GM21528 (cell line): ENCODE results near the gene MOXD1.

ENCODE experiments used
- ATAC-seq: cut with Tn5 transposase; IDR thresholded peaks from one replicate; pipeline ENCODE4 v1.9.1; 2021; ENCODE audit warnings: mild to moderate bottlenecking, moderate library complexity; ENCODE audit not compliant: unreplicated experiment, low FRiP score

Gene MOXD1

GRCh38 chr6:132400883-132401617, at the start of gene MOXD1:
MOXD1 (minus strand) TSS chr6:132401475; CDS start chr6:132401426, 49 bp downstream.
- peak; percentile 66 for ATAC-seq

- ATAC-seq = no peak
Observed at GRCh38 chr6:132446855-132447241, 45.6 kb upstream of the MOXD1 start.

- no peak for ATAC-seq
Observed at GRCh38 chr6:132446141-132446854, 45.0 kb upstream of the MOXD1 start.

- ATAC-seq = no peak
Observed at GRCh38 chr6:132445201-132445951, 44.1 kb upstream of the MOXD1 start.

- ATAC-seq = no peak
Observed at GRCh38 chr6:132443206-132443605, 41.9 kb upstream of the MOXD1 start.

GRCh38 chr6:132430110-132430509, 28.8 kb upstream of the MOXD1 start:
- ATAC-seq = no peak

- ATAC-seq = no peak
Observed at GRCh38 chr6:132425176-132425575, 23.9 kb upstream of the MOXD1 start.

GRCh38 chr6:132423839-132424238, 22.6 kb upstream of the MOXD1 start:
- ATAC-seq = no peak

GRCh38 chr6:132418235-132418965, 17.1 kb upstream of the MOXD1 start:
- no peak for ATAC-seq

GRCh38 chr6:132414761-132415160, 13.5 kb upstream of the MOXD1 start:
- ATAC-seq = no peak

GRCh38 chr6:132414322-132414721, 13.0 kb upstream of the MOXD1 start:
- no peak for ATAC-seq

- no peak for ATAC-seq
Observed at GRCh38 chr6:132413499-132413802, 12.2 kb upstream of the MOXD1 start.

- no peak for ATAC-seq
Observed at GRCh38 chr6:132412656-132413498, 11.6 kb upstream of the MOXD1 start.

- ATAC-seq = no peak
Observed at GRCh38 chr6:132411296-132411695, 10.0 kb upstream of the MOXD1 start.

GRCh38 chr6:132410830-132411229, 9.6 kb upstream of the MOXD1 start:
- ATAC-seq = no peak

- ATAC-seq = peak; percentile 48
Observed at GRCh38 chr6:132405143-132405915, 4.1 kb upstream of the MOXD1 start.

- peak; percentile 4 for ATAC-seq
Observed at GRCh38 chr6:132404736-132405135, 3.5 kb upstream of the MOXD1 start.

GRCh38 chr6:132404330-132404729, 3.1 kb upstream of the MOXD1 start:
- no peak for ATAC-seq

- no peak for ATAC-seq
Observed at GRCh38 chr6:132401618-132402285, 477 bp upstream of the MOXD1 start.
